Measurements from ENCODE around the gene ADGRB3.
A peak's percentile ranks its signal among the peaks of the same experiment; 100 is the strongest.

The ADGRB3 gene

GRCh38 chr6:69026243-69026642 is 391.2 kb downstream of the ADGRB3 start:
- no peak for DNase-seq

GRCh38 chr6:69026715-69027114 is 391.6 kb downstream of the ADGRB3 start:
- DNase-seq: no peak

- DNase-seq: no peak
These were observed 392.8 kb downstream of the ADGRB3 start for GRCh38 chr6:69027861-69028260.

GRCh38 chr6:69038841-69039240 is 403.8 kb downstream of the ADGRB3 start:
- no peak for DNase-seq

GRCh38 chr6:69042297-69042696 is 407.2 kb downstream of the ADGRB3 start:
- DNase-seq: no peak

- DNase-seq: peak in 1 of 51 donors; percentile 9
These were observed 409.5 kb downstream of the ADGRB3 start for GRCh38 chr6:69044534-69044933.

- DNase-seq: no peak
These were observed 424.3 kb downstream of the ADGRB3 start for GRCh38 chr6:69059413-69059812.

- no peak for DNase-seq
These were observed 426.0 kb downstream of the ADGRB3 start for GRCh38 chr6:69061066-69061465.

GRCh38 chr6:69063401-69063800 is 428.3 kb downstream of the ADGRB3 start:
- no peak for DNase-seq

- DNase-seq: no peak
These were observed 429.1 kb downstream of the ADGRB3 start for GRCh38 chr6:69064226-69064625.

GRCh38 chr6:69069881-69070280 is 434.8 kb downstream of the ADGRB3 start:
- DNase-seq: no peak

- DNase-seq: no peak
These were observed 437.7 kb downstream of the ADGRB3 start for GRCh38 chr6:69072796-69073195.

GRCh38 chr6:69084746-69085335 is 449.8 kb downstream of the ADGRB3 start:
- DNase-seq: no peak

GRCh38 chr6:69086689-69087088 is 451.6 kb downstream of the ADGRB3 start:
- no peak for DNase-seq

- no peak for DNase-seq
These were observed 454.5 kb downstream of the ADGRB3 start for GRCh38 chr6:69089539-69089938.

GRCh38 chr6:69090132-69090531 is 455.1 kb downstream of the ADGRB3 start:
- no peak for DNase-seq

GRCh38 chr6:69096681-69097080 is 461.6 kb downstream of the ADGRB3 start:
- DNase-seq: no peak

- no peak for DNase-seq
These were observed 462.9 kb downstream of the ADGRB3 start for GRCh38 chr6:69097948-69098347.

- no peak for DNase-seq
These were observed 463.8 kb downstream of the ADGRB3 start for GRCh38 chr6:69098910-69099309.

- no peak for DNase-seq
These were observed 465.7 kb downstream of the ADGRB3 start for GRCh38 chr6:69100772-69101171.

GRCh38 chr6:69102416-69102815 is 467.3 kb downstream of the ADGRB3 start:
- DNase-seq: no peak

- no peak for DNase-seq
These were observed 470.2 kb downstream of the ADGRB3 start for GRCh38 chr6:69105288-69105687.

- DNase-seq: no peak
These were observed 471.4 kb downstream of the ADGRB3 start for GRCh38 chr6:69106511-69106910.

GRCh38 chr6:69111301-69111700 is 476.2 kb downstream of the ADGRB3 start:
- DNase-seq: no peak

Measured in hypothalamus (tissue), 51 donors.